ENCODE data around the gene KCNH2. TPM values are rescaled to one million over a fixed set of nuclear protein-coding genes. Genes with fewer than 3 reads are reported as not detected.

KCNH2 gene
- total and polyA plus RNA-seq, 7 donors, result 0.46 to 107 (median 40.6) TPM

DNA sequence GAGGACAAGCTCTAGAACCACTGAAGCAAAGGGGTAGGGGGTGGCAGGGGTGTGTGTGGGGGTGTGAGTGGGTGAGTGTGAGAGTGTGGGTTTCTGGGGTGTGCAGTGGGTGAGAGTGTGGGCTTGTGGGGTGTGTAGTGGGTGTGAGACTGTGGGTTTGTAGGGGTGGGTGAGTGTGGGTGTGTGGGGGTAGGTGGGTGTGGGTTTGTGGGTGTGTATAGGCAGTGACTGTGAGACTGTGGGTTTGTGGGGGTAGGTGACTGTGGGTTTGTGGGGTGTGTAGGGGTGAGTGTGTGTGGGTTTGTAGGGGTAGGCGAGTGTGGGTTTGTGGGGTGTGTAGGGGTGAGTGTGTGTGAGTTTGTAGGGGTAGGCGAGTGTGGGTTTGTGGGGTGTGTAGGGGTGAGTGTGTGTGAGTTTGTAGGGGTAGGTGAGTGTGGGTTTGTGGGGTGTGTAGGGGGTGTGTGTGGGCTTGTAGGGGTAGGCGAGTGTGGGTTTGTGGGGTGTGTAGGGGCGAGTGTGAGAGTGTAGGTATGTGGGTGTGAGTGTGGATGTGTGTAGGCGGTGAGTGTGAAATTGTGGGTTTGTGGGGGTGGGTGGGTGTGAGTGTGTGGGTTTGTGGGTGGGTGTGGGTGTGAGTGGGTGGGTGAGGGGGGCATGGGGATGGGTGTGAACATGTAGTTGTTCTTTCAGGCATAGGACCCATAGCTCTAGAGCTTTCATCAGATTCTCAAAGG, 21.5 kb upstream of the KCNH2 start:
- intact Hi-C loops (cut with DNase I), result no loop called here

DNA sequence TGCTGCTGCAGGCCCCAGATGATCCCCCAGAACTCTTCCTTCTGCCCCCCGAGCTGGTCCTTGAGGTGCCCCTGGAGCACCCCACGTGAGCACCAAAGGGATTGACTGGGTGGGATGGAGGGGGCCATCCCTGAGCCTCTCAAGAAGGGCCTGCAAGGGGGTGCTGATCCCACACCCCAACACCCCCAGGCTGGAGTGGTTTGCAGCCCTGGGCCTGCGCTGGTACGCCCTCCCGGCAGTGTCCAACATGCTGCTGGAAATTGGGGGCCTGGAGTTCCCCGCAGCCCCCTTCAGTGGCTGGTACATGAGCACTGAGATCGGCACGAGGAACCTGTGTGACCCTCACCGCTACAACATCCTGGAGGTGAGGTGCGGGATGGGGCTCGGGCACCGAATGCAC, 20.9 kb upstream of the KCNH2 start:
- Histone ChIP-seq H3K27me3 (peaks cover 0 to 11% (median 0%) of the 10 kb centered on the region in 3 donors), H3K4me3 (no peak overlapping the region), H3K36me3 (no peaks in the 10 kb centered on the region), H3K27ac (no peak overlapping the region), H3K9me3 (no peaks in the 10 kb centered on the region), H3K4me1 (no peaks in the 10 kb centered on the region)
- no peak for DNase-seq
- TF ChIP-seq, protein P1, sequence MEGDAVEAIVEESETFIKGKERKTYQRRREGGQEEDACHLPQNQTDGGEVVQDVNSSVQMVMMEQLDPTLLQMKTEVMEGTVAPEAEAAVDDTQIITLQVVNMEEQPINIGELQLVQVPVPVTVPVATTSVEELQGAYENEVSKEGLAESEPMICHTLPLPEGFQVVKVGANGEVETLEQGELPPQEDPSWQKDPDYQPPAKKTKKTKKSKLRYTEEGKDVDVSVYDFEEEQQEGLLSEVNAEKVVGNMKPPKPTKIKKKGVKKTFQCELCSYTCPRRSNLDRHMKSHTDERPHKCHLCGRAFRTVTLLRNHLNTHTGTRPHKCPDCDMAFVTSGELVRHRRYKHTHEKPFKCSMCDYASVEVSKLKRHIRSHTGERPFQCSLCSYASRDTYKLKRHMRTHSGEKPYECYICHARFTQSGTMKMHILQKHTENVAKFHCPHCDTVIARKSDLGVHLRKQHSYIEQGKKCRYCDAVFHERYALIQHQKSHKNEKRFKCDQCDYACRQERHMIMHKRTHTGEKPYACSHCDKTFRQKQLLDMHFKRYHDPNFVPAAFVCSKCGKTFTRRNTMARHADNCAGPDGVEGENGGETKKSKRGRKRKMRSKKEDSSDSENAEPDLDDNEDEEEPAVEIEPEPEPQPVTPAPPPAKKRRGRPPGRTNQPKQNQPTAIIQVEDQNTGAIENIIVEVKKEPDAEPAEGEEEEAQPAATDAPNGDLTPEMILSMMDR (IDR thresholded peaks at IDR 0.05), result no peak
- TF ChIP-seq POLR2A (IDR thresholded peaks at IDR 0.05) (no peak), EP300 (IDR thresholded peaks at IDR 0.05) (no peak), POLR2AphosphoS5 (IDR thresholded peaks at IDR 0.05) (no peak)
- 90 to 94% methylated on average over 12 of the region's 12 CpGs for WGBS, 2 donors
- intact Hi-C loops (cut with DNase I), result no loop called here

More for the DNA sequence above, 21.5 kb upstream of the KCNH2 start:
- no peaks in the 10 kb centered on the region for H3K9me3 ChIP-seq
- H3K36me3 ChIP-seq, result no peaks in the 10 kb centered on the region
- no peak overlapping the region for H3K4me3 ChIP-seq
- H3K27ac ChIP-seq, result no peak overlapping the region
- TF ChIP-seq POLR2AphosphoS5 (IDR thresholded peaks at IDR 0.05), result no peak
- TF ChIP-seq POLR2A (IDR thresholded peaks at IDR 0.05), result no peak
- no peak for TF ChIP-seq EP300 (IDR thresholded peaks at IDR 0.05)
- TF ChIP-seq, protein P1 (IDR thresholded peaks at IDR 0.05), result no peak
- H3K4me1 ChIP-seq, result no peaks in the 10 kb centered on the region
- peaks cover 0 to 11% (median 0%) of the 10 kb centered on the region in 3 donors for H3K27me3 ChIP-seq
- no peak for DNase-seq
- 79 to 87% methylated on average over 5 of the region's 5 CpGs for WGBS, 2 donors

DNA sequence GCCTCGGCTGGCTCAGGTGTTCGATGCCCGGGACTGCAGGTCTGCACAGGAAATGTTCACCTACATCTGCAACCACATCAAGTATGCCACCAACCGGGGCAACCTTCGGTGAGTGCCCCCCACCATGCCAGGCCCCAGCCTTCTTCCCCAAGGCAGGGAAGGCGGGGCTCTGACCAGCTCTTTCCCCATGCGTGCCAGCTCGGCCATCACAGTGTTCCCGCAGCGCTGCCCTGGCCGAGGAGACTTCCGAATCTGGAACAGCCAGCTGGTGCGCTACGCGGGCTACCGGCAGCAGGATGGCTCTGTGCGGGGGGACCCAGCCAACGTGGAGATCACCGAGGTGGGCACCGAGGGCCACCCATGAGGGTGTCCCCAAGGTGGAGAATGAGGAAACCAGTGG, 20.2 kb upstream of the KCNH2 start:
- H3K36me3 ChIP-seq, result no peaks in the 10 kb centered on the region
- no peaks in the 10 kb centered on the region for H3K9me3 ChIP-seq
- H3K27ac ChIP-seq, result no peak overlapping the region
- TF ChIP-seq EP300 (IDR thresholded peaks at IDR 0.05) (no peak), POLR2AphosphoS5 (IDR thresholded peaks at IDR 0.05) (no peak), POLR2A (IDR thresholded peaks at IDR 0.05) (no peak)
- TF ChIP-seq, protein P1 (IDR thresholded peaks at IDR 0.05), result no peak
- no peak overlapping the region for H3K4me3 ChIP-seq
- intact Hi-C loops (cut with DNase I), result no loop called here
- no peak for DNase-seq
- H3K4me1 ChIP-seq, result no peaks in the 10 kb centered on the region
- 85% methylated on average over 20 of the region's 20 CpGs for WGBS, 2 donors
- H3K27me3 ChIP-seq, result peaks cover 0 to 11% (median 0%) of the 10 kb centered on the region in 3 donors

DNA sequence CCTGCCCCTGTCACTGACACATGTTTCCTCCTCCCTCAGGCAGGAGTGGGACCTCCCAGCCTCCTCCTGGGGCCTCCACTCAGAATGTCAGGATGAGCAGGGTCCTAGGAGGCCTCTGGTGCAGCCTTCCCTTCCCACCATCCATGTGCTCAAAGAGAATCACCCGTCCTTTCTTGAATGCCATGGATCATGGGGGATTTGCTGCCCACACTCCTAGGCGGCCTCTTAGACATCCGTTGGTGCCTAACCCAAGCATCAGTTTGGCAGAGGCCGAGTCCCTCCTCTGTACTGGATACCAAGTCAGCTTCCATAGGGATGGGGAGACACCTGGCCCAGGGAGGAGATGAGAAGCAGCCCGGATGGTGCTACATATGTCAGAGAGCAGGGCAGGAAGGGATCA, 19.7 kb upstream of the KCNH2 start:
- Histone ChIP-seq H3K9me3 (no peaks in the 10 kb centered on the region), H3K27ac (no peak overlapping the region), H3K27me3 (peaks cover 0 to 11% (median 0%) of the 10 kb centered on the region in 3 donors), H3K4me3 (no peak overlapping the region), H3K36me3 (no peaks in the 10 kb centered on the region), H3K4me1 (no peaks in the 10 kb centered on the region)
- 85 to 90% methylated on average over 5 of the region's 5 CpGs for WGBS, 2 donors
- TF ChIP-seq, protein P1 (IDR thresholded peaks at IDR 0.05), result no peak
- TF ChIP-seq POLR2A (IDR thresholded peaks at IDR 0.05) (no peak), EP300 (IDR thresholded peaks at IDR 0.05) (no peak), POLR2AphosphoS5 (IDR thresholded peaks at IDR 0.05) (no peak)
- intact Hi-C loops (cut with DNase I), result no loop called here
- DNase-seq, result no peak
